HepG2 (cell line): ENCODE data around the gene TOMM6. TPM values are rescaled to one million over a fixed set of nuclear protein-coding genes. Genes with fewer than 3 reads are reported as not detected.

ENCODE experiments used
- FOXA1 ChIP-seq, 2 experiments: fragments of 450-650 bp in 1 of 2; sonication (generic) in 1 of 2; formaldehyde crosslinking in 1 of 2; IDR thresholded peaks; 2 replicates each; pipeline versions ENCODE4 v1.4.0 to v1.6.1; 2016 to 2020; ENCODE audit warnings: missing genetic modification reagents in 1 of 2
- JDP2 ChIP-seq: sonication (generic); formaldehyde crosslinking; IDR thresholded peaks from 2 replicates; pipeline ENCODE4 v1.8.1; 2022; ENCODE audit warnings: missing genetic modification reagents, borderline replicate concordance
- JUN ChIP-seq: sonication (generic); formaldehyde crosslinking; IDR thresholded peaks from 2 replicates; pipeline ENCODE4 v1.4.0; 2020; ENCODE audit warnings: mild to moderate bottlenecking, missing genetic modification reagents
- ZKSCAN5 ChIP-seq: sonication (generic); formaldehyde crosslinking; IDR thresholded peaks from 2 replicates; pipeline ENCODE4 v1.5.1; 2020; ENCODE audit warnings: mild to moderate bottlenecking, missing genetic modification reagents
- ZNF382 ChIP-seq: sonication (generic); formaldehyde crosslinking; IDR thresholded peaks from 2 replicates; pipeline ENCODE4 v1.5.0; 2020; ENCODE audit warnings: missing genetic modification reagents, mild to moderate bottlenecking, borderline replicate concordance
- ZNF430 ChIP-seq: sonication (generic); formaldehyde crosslinking; IDR thresholded peaks from 2 replicates; pipeline ENCODE4 v1.9.0; 2021; ENCODE audit warnings: mild to moderate bottlenecking, missing genetic modification reagents
- ZNF468 ChIP-seq: sonication (generic); formaldehyde crosslinking; IDR thresholded peaks from 2 replicates; pipeline ENCODE4 v1.8.0; 2022; ENCODE audit warnings: mild to moderate bottlenecking, moderate library complexity, missing genetic modification reagents
- ZSCAN29 ChIP-seq: sonication (generic); formaldehyde crosslinking; conservative IDR thresholded peaks from 2 replicates; pipeline ENCODE4 v1.4.0; 2020; ENCODE audit warnings: mild to moderate bottlenecking, missing genetic modification reagents
- polyA plus RNA-seq, 8 experiments: library from polyadenylated mRNA; depleted of rRNA in 3 of 8; stranded (reverse) in 7 of 8; unstranded in 1 of 8; fragments of >200 nt; fragmentation: Illumina TruSeq in 4 of 8; extraction: Trizol in 4 of 8; gene quantifications; 2 replicates each; pipeline versions ENCODE4 v1.2.1 to v1.2.3, GENCODE V29; 2011 to 2016; ENCODE audit warnings: low read depth in 4 of 8, missing spikeins in 1 of 8, mixed read lengths in 1 of 8; ENCODE audit not compliant: insufficient read depth in 1 of 8
- total RNA-seq, 5 experiments: library from RNA; depleted of rRNA; stranded (reverse); fragments of >200 nt; fragmentation: Illumina TruSeq; extraction: Trizol; gene quantifications; 2 replicates each; pipeline ENCODE4 v1.2.3, GENCODE V29; 2016; ENCODE audit warnings: low read depth in 1 of 5
- TF ChIP-seq, protein P1 (sequence below): sonication (generic); formaldehyde crosslinking; IDR thresholded peaks from 2 replicates; pipeline ENCODE4 v1.5.1; 2020; ENCODE audit warnings: mild to moderate bottlenecking, missing genetic modification reagents, moderate library complexity
- TF ChIP-seq, protein P2 (sequence below): sonication (generic); formaldehyde crosslinking; IDR thresholded peaks from 2 replicates; pipeline ENCODE4 v1.5.0; 2020; ENCODE audit warnings: missing genetic modification reagents
- TF ChIP-seq, protein P3 (sequence below): sonication (generic); formaldehyde crosslinking; IDR thresholded peaks from 2 replicates; pipeline ENCODE4 v1.4.0; 2020; ENCODE audit warnings: mild to moderate bottlenecking, missing genetic modification reagents
- TF ChIP-seq, protein P4 (sequence below): sonication (generic); formaldehyde crosslinking; IDR thresholded peaks from 2 replicates; pipeline ENCODE4 v1.4.0; 2020; ENCODE audit warnings: missing genetic modification reagents, mild to moderate bottlenecking, borderline replicate concordance
- TF ChIP-seq, protein P5 (sequence below): sonication (generic); formaldehyde crosslinking; IDR thresholded peaks from 2 replicates; pipeline ENCODE4 v1.4.0; 2020; ENCODE audit warnings: missing genetic modification reagents, borderline replicate concordance

The TOMM6 gene
- total and polyA plus RNA-seq, 2 of the 13 experiments (the other 11 are each of a cell fraction or from before 2014, with no cell fraction given), result 320 to 321 TPM

DNA sequence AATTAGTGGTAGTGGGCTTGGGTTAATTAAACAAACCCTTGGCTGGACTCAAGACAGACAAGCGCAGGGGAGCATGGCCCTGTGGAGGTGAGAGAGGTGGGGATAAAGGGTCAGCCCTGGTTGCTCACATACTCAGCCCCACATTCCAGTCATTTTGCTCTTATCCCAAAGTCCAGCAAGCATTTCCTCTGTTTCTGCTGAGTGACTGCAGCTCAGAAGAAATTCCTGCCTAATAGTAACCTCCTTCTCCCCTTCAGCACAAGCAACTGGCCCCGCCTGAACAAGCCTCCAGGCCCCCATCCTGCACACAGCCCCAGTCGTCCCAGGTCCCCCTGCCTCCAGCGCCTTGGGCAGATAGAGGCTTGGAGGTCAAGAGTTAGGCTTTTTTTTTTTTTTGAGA is 48.5 kb upstream of the TOMM6 start (continued):
- TF ChIP-seq, protein P1, sequence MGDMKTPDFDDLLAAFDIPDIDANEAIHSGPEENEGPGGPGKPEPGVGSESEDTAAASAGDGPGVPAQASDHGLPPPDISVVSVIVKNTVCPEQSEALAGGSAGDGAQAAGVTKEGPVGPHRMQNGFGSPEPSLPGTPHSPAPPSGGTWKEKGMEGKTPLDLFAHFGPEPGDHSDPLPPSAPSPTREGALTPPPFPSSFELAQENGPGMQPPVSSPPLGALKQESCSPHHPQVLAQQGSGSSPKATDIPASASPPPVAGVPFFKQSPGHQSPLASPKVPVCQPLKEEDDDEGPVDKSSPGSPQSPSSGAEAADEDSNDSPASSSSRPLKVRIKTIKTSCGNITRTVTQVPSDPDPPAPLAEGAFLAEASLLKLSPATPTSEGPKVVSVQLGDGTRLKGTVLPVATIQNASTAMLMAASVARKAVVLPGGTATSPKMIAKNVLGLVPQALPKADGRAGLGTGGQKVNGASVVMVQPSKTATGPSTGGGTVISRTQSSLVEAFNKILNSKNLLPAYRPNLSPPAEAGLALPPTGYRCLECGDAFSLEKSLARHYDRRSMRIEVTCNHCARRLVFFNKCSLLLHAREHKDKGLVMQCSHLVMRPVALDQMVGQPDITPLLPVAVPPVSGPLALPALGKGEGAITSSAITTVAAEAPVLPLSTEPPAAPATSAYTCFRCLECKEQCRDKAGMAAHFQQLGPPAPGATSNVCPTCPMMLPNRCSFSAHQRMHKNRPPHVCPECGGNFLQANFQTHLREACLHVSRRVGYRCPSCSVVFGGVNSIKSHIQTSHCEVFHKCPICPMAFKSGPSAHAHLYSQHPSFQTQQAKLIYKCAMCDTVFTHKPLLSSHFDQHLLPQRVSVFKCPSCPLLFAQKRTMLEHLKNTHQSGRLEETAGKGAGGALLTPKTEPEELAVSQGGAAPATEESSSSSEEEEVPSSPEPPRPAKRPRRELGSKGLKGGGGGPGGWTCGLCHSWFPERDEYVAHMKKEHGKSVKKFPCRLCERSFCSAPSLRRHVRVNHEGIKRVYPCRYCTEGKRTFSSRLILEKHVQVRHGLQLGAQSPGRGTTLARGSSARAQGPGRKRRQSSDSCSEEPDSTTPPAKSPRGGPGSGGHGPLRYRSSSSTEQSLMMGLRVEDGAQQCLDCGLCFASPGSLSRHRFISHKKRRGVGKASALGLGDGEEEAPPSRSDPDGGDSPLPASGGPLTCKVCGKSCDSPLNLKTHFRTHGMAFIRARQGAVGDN, result peak; percentile 70
- TF ChIP-seq JDP2 (CRISPR knock-in tag), result no peak
- peak; percentile 88 for TF ChIP-seq ZKSCAN5 (CRISPR knock-in tag)
- no peak for TF ChIP-seq ZNF430 (CRISPR knock-in tag)
- no peak for TF ChIP-seq ZNF468 (CRISPR knock-in tag)
- TF ChIP-seq, protein P2, sequence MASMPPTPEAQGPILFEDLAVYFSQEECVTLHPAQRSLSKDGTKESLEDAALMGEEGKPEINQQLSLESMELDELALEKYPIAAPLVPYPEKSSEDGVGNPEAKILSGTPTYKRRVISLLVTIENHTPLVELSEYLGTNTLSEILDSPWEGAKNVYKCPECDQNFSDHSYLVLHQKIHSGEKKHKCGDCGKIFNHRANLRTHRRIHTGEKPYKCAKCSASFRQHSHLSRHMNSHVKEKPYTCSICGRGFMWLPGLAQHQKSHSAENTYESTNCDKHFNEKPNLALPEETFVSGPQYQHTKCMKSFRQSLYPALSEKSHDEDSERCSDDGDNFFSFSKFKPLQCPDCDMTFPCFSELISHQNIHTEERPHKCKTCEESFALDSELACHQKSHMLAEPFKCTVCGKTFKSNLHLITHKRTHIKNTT (CRISPR knock-in tag), result no peak
- no peak for TF ChIP-seq JUN (CRISPR knock-in tag)
- TF ChIP-seq ZNF382 (CRISPR knock-in tag), result no peak
- TF ChIP-seq, protein P3, sequence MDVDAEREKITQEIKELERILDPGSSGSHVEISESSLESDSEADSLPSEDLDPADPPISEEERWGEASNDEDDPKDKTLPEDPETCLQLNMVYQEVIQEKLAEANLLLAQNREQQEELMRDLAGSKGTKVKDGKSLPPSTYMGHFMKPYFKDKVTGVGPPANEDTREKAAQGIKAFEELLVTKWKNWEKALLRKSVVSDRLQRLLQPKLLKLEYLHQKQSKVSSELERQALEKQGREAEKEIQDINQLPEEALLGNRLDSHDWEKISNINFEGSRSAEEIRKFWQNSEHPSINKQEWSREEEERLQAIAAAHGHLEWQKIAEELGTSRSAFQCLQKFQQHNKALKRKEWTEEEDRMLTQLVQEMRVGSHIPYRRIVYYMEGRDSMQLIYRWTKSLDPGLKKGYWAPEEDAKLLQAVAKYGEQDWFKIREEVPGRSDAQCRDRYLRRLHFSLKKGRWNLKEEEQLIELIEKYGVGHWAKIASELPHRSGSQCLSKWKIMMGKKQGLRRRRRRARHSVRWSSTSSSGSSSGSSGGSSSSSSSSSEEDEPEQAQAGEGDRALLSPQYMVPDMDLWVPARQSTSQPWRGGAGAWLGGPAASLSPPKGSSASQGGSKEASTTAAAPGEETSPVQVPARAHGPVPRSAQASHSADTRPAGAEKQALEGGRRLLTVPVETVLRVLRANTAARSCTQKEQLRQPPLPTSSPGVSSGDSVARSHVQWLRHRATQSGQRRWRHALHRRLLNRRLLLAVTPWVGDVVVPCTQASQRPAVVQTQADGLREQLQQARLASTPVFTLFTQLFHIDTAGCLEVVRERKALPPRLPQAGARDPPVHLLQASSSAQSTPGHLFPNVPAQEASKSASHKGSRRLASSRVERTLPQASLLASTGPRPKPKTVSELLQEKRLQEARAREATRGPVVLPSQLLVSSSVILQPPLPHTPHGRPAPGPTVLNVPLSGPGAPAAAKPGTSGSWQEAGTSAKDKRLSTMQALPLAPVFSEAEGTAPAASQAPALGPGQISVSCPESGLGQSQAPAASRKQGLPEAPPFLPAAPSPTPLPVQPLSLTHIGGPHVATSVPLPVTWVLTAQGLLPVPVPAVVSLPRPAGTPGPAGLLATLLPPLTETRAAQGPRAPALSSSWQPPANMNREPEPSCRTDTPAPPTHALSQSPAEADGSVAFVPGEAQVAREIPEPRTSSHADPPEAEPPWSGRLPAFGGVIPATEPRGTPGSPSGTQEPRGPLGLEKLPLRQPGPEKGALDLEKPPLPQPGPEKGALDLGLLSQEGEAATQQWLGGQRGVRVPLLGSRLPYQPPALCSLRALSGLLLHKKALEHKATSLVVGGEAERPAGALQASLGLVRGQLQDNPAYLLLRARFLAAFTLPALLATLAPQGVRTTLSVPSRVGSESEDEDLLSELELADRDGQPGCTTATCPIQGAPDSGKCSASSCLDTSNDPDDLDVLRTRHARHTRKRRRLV (CRISPR knock-in tag), result no peak
- TF ChIP-seq, protein P4, sequence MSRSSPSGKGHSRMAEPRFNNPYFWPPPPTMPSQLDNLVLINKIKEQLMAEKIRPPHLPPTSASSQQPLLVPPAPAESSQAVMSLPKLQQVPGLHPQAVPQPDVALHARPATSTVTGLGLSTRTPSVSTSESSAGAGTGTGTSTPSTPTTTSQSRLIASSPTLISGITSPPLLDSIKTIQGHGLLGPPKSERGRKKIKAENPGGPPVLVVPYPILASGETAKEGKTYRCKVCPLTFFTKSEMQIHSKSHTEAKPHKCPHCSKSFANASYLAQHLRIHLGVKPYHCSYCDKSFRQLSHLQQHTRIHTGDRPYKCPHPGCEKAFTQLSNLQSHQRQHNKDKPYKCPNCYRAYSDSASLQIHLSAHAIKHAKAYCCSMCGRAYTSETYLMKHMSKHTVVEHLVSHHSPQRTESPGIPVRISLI, result peak; percentile 45; the same call in 1 of the 2 replicates
- TF ChIP-seq FOXA1 (IDR thresholded peaks at IDR 0.05), result no peak
- TF ChIP-seq FOXA1 (CRISPR knock-in tag; IDR thresholded peaks at IDR 0.05), result no peak
- no peak for TF ChIP-seq ZSCAN29 (CRISPR knock-in tag)
- TF ChIP-seq, protein P5, sequence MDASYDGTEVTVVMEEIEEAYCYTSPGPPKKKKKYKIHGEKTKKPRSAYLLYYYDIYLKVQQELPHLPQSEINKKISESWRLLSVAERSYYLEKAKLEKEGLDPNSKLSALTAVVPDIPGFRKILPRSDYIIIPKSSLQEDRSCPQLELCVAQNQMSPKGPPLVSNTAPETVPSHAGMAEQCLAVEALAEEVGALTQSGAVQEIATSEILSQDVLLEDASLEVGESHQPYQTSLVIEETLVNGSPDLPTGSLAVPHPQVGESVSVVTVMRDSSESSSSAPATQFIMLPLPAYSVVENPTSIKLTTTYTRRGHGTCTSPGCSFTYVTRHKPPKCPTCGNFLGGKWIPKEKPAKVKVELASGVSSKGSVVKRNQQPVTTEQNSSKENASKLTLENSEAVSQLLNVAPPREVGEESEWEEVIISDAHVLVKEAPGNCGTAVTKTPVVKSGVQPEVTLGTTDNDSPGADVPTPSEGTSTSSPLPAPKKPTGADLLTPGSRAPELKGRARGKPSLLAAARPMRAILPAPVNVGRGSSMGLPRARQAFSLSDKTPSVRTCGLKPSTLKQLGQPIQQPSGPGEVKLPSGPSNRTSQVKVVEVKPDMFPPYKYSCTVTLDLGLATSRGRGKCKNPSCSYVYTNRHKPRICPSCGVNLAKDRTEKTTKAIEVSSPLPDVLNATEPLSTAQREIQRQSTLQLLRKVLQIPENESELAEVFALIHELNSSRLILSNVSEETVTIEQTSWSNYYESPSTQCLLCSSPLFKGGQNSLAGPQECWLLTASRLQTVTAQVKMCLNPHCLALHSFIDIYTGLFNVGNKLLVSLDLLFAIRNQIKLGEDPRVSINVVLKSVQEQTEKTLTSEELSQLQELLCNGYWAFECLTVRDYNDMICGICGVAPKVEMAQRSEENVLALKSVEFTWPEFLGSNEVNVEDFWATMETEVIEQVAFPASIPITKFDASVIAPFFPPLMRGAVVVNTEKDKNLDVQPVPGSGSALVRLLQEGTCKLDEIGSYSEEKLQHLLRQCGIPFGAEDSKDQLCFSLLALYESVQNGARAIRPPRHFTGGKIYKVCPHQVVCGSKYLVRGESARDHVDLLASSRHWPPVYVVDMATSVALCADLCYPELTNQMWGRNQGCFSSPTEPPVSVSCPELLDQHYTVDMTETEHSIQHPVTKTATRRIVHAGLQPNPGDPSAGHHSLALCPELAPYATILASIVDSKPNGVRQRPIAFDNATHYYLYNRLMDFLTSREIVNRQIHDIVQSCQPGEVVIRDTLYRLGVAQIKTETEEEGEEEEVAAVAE, result no peak
